DOHH2 (cell line): ENCODE measurements around the gene CCDC85A.

ENCODE experiments used
- H3F3A ChIP-seq: fragments of 200-600 bp; sonication (generic), shearing (Covaris generic); 2 replicates; pipeline ENCODE4 v1.6.0; 2016; ENCODE audit warnings: antibody characterized with exemption, mild to moderate bottlenecking; ENCODE audit not compliant: control insufficient read depth, insufficient read depth
- H3K27ac ChIP-seq: fragments of 200-600 bp; sonication (generic); 2 replicates; pipeline ENCODE4 v1.5.1; 2014; ENCODE audit warnings: low read depth, mild to moderate bottlenecking, low read length, moderate library complexity
- H3K27me3 ChIP-seq: fragments of 200-600 bp; sonication (generic); 2 replicates; pipeline ENCODE4 v1.6.1; 2014; ENCODE audit warnings: mild to moderate bottlenecking, low read length, mixed read lengths; ENCODE audit not compliant: control insufficient read depth
- H3K36me3 ChIP-seq: fragments of 200-600 bp; sonication (generic); 2 replicates; pipeline ENCODE4 v1.6.1; 2014; ENCODE audit warnings: mild to moderate bottlenecking, low read length, moderate library complexity, mixed read lengths; ENCODE audit not compliant: control insufficient read depth
- H3K4me1 ChIP-seq: fragments of 200-600 bp; sonication (generic); 2 replicates; pipeline ENCODE4 v1.6.1; 2014; ENCODE audit warnings: mild to moderate bottlenecking, low read length, mixed read lengths; ENCODE audit not compliant: control insufficient read depth
- H3K4me2 ChIP-seq: fragments of 200-600 bp; sonication (generic); 2 replicates; pipeline ENCODE4 v1.6.0; 2014; ENCODE audit warnings: mild to moderate bottlenecking, low read length, moderate library complexity
- H3K4me3 ChIP-seq: fragments of 200-600 bp; sonication (generic); 2 replicates; pipeline ENCODE4 v1.5.1; 2014; ENCODE audit warnings: mild to moderate bottlenecking, low read length, mixed read lengths
- H3K79me2 ChIP-seq: fragments of 200-600 bp; sonication (generic); 2 replicates; pipeline ENCODE4 v1.6.1; 2014; ENCODE audit warnings: mild to moderate bottlenecking, low read length, mixed read lengths; ENCODE audit not compliant: control insufficient read depth
- H3K9me2 ChIP-seq: fragments of 200-600 bp; sonication (generic); replicated peaks from 2 replicates; pipeline ENCODE4 v1.6.1; 2014; ENCODE audit warnings: mild to moderate bottlenecking, low read length, mixed read lengths; ENCODE audit not compliant: control insufficient read depth
- H3K9me3 ChIP-seq: fragments of 200-600 bp; sonication (generic); 2 replicates; pipeline ENCODE4 v1.6.1; 2014; ENCODE audit warnings: antibody characterized with exemption, low read length, mixed read lengths; ENCODE audit not compliant: control insufficient read depth, insufficient read depth
- H4K20me1 ChIP-seq: fragments of 200-600 bp; sonication (generic); 2 replicates; pipeline ENCODE4 v1.6.0; 2014; ENCODE audit warnings: low read depth, mild to moderate bottlenecking, antibody characterized with exemption, low read length, moderate library complexity; ENCODE audit not compliant: control insufficient read depth, insufficient read depth
- EZH2phosphoT487 ChIP-seq: fragments of 200-600 bp; sonication (generic); IDR thresholded peaks from 2 replicates; pipeline ENCODE4 v1.6.1; 2017; ENCODE audit warnings: borderline replicate concordance, mild to moderate bottlenecking, antibody characterized with exemption, low read length, moderate library complexity, mixed read lengths
- TF ChIP-seq, protein P1 (sequence below): fragments of 200-600 bp; sonication (generic); IDR thresholded peaks from one replicate; pipeline ENCODE4 v1.5.1; 2014; ENCODE audit warnings: antibody characterized with exemption, mild to moderate bottlenecking, low read depth, low read length; ENCODE audit not compliant: poor library complexity, severe bottlenecking

Gene CCDC85A

DNA sequence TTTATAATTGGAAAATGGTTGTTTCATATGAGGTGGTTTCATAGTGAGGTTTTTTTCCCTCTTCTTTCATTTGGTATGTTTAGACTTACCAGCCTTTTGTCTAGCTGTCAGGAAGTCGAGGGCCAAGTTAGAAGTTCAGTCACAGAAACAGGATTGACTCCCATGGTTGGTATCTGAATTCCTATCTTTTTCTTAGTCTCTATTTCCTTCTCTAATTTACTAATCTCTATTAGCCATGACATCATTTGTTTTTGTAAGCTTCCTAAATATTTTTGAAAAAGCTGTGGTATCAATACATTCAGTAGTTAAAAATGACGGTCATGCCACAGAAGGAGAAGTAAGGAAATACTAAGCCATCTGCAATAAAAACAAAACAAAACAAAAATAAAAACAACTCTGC is 206.9 kb downstream of the CCDC85A start:
- H3K9me3 ChIP-seq = no peaks in the 10 kb centered on the region
- H3K27ac ChIP-seq = no peak overlapping the region
- no peaks in the 10 kb centered on the region for H3F3A ChIP-seq
- H3K4me1 ChIP-seq = no peaks in the 10 kb centered on the region
- H3K4me3 ChIP-seq = no peak overlapping the region
- no peaks in the 10 kb centered on the region for H4K20me1 ChIP-seq
- H3K4me2 ChIP-seq = no peak overlapping the region
- no peaks in the 10 kb centered on the region for H3K79me2 ChIP-seq
- TF ChIP-seq, protein P1, sequence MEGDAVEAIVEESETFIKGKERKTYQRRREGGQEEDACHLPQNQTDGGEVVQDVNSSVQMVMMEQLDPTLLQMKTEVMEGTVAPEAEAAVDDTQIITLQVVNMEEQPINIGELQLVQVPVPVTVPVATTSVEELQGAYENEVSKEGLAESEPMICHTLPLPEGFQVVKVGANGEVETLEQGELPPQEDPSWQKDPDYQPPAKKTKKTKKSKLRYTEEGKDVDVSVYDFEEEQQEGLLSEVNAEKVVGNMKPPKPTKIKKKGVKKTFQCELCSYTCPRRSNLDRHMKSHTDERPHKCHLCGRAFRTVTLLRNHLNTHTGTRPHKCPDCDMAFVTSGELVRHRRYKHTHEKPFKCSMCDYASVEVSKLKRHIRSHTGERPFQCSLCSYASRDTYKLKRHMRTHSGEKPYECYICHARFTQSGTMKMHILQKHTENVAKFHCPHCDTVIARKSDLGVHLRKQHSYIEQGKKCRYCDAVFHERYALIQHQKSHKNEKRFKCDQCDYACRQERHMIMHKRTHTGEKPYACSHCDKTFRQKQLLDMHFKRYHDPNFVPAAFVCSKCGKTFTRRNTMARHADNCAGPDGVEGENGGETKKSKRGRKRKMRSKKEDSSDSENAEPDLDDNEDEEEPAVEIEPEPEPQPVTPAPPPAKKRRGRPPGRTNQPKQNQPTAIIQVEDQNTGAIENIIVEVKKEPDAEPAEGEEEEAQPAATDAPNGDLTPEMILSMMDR = no peak
- no peak for TF ChIP-seq EZH2phosphoT487
- no peaks in the 10 kb centered on the region for H3K9me2 ChIP-seq
- no peaks in the 10 kb centered on the region for H3K36me3 ChIP-seq
- no peaks in the 10 kb centered on the region for H3K27me3 ChIP-seq

DNA sequence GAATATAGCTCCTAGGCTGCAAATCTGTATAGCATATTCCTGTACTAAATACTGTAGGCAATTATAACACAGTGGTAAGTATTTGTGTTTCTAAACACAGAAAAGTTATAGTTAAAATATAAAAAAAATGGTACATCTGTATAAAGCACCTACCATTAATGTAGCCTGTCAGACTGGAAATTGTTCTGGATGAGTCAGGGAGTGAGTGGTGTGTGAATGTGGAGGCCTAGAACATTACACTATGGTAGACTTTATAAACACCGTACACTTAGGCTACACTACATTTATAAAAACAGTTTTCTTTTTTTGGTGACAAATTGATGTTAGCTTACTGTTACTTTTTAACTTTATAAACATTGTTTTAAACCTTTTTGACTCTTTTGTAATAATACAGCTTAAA is 226.3 kb downstream of the CCDC85A start:
- Histone ChIP-seq H3K79me2 (no peaks in the 10 kb centered on the region), H3K9me2 (no peaks in the 10 kb centered on the region), H4K20me1 (no peaks in the 10 kb centered on the region), H3K36me3 (no peaks in the 10 kb centered on the region), H3K4me1 (peaks cover 9% of the 10 kb centered on the region), H3K4me3 (no peak overlapping the region), H3K27ac (no peak overlapping the region), H3K9me3 (no peaks in the 10 kb centered on the region), H3F3A (no peaks in the 10 kb centered on the region), H3K4me2 (no peak overlapping the region), H3K27me3 (no peaks in the 10 kb centered on the region)
- TF ChIP-seq, protein P1 = no peak
- TF ChIP-seq EZH2phosphoT487 = no peak

DNA sequence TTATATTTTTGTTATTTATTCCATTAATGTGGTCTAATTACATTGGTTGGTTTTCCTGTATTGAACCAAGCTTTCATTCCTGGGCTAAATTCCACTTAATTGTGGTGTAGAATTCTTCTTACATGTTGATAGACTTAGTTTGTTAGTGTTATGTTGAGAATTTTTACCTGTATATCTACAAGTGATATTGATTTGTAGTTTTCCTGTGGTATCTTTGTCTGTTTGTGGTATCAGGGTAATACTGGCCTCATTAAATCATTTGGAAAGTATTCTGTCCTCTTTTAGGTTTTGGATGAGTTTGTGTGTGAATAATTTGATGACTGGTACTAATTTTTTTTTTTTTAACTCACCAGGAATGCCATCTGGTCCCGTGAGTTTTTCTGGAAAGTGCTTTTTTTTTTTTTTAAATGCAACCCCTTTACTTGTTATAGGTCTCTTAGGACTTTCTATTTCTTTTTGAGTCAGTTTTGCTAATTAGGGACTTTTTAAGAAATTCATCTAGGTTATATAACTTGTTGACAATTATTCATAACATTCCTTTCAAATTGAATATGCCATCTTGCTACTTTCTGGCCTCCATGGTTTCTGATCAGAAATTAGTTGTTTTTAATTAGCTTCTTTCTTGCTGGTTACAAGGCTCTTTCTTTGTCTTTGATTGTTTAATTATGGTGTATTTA is 232.8 kb downstream of the CCDC85A start:
- Histone ChIP-seq H3K4me2 (no peak overlapping the region), H3K36me3 (no peaks in the 10 kb centered on the region), H3F3A (no peaks in the 10 kb centered on the region), H3K4me3 (no peak overlapping the region), H3K27ac (no peak overlapping the region), H3K4me1 (peaks cover 9% of the 10 kb centered on the region), H3K9me3 (no peaks in the 10 kb centered on the region), H3K79me2 (no peaks in the 10 kb centered on the region), H3K9me2 (no peaks in the 10 kb centered on the region), H4K20me1 (no peaks in the 10 kb centered on the region), H3K27me3 (no peaks in the 10 kb centered on the region)
- TF ChIP-seq, protein P1 = no peak
- TF ChIP-seq EZH2phosphoT487 = no peak
